RKO (cell line): ENCODE data around the gene C16orf74.

Experiments used
- DNase-seq: peaks from one replicate; pipeline ENCODE4 v3.0.0-alpha.2; 2016; ENCODE audit warnings: low spot score

The C16orf74 gene

DNA sequence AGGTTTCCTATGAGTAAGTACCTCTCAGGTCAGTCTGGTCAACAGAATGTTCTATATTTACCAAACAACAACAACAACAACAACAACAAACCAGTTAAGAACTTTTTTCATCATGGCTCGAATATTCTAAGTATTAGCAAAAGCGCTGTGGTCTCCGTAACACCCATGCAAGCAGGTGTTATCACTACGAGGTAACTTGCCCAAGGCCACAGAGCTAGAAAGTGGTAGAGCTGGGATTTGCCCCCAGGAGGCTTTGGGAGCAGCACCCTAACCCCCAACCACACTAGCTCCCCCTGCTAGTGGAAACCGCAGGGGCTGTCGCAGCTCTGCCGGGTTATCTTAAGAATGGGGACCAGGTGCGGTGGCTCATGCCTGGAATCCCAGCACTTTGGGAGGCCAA, 23.9 kb upstream of the C16orf74 start:
- no peak for DNase-seq

- DNase-seq, result no peak
Observed at GRCh38 chr16:85774136-85774535, 23.2 kb upstream of the C16orf74 start.

GRCh38 chr16:85773044-85773443, 22.1 kb upstream of the C16orf74 start:
- DNase-seq, result no peak

DNA sequence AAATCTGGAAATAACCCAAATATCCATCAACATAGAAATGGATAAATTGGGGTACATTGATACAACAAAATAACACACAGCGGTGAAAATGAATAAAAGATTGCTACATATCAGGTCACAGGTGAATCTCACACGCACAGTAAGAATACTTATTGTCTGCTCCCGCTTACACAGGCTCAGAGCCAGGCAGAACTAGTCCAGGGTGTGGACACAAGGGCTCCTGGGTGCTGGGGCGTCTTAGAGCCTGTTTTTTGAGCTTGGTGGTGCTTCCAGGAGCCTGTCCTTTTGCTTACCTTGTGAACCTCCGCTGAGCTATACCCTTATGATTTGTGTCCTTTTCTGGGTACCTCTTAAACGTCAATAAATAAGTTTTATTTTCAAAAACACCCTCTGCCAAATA, 19.8 kb upstream of the C16orf74 start:
- no peak for DNase-seq

DNA sequence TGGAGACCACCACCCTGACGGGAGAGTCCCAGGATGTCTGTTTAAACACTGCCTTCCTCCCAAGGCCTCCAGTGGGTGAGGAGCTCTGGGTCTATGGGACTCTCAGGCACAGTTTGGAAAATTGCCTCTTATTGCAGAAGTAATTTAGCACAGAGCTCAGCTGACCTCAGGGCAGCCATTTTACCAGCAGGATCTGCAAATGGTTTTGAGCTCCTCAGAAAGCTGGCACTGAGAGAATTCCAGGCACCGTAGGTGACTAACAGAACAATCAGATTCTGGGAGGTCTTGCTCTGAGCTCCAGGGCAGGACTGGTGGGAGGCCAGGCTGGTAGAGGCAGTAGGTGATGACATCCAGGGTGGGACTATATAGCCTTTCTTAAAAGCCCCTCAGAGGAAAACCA, 17.3 kb upstream of the C16orf74 start:
- DNase-seq, result no peak

GRCh38 chr16:85767531-85767930, 16.6 kb upstream of the C16orf74 start:
- DNase-seq, result peak; percentile 87

DNA sequence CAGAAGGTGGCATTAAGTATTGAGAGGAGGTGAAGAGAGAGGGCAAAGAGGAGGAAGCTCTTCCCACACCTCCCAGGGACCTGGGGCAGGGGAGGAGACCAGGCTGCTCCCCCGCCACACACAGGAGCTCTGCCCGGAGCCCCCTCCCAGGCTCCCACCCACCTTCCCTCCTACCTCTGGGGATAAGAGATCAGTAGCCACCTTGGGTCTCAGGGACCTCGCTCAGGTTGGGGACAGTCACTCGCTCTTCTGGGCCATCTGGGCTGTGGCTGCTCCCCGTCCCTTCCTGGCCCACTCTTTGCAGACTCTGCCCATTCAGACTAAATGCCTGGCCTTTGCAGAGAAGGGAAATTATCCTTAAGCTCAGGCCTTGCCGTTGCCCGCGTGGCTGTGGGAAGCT, 14.9 kb upstream of the C16orf74 start:
- DNase-seq, result no peak

- no peak for DNase-seq
Observed at GRCh38 chr16:85765211-85765610, 14.3 kb upstream of the C16orf74 start.

GRCh38 chr16:85763616-85764015, 12.7 kb upstream of the C16orf74 start:
- DNase-seq, result no peak

DNA sequence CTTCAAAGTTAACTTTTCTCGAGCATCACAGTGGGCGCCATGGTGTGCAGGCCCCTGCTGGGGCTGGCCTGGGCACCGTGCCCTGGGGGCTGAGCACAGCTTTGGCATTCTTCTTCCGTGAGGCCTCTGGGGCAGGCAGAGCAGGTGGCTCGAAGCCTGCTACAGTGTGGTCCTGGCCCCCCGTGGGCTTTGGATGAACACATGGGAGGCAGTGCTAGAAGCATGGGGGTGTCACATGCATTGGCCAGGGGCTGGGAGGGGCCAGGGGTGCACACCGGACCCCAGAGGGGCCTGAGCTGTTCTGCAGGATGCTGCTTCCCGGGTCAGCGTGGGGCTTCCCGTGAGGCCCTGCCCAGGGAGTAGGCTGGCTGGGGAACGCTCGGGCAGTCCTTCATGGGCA, 12.1 kb upstream of the C16orf74 start:
- no peak for DNase-seq

- no peak for DNase-seq
Observed at GRCh38 chr16:85761861-85762260, 11.0 kb upstream of the C16orf74 start.

- peak; percentile 32 for DNase-seq
Observed at GRCh38 chr16:85759631-85760419, 8.9 kb upstream of the C16orf74 start.

- DNase-seq, result no peak
Observed at GRCh38 chr16:85759136-85759535, 8.2 kb upstream of the C16orf74 start.

DNA sequence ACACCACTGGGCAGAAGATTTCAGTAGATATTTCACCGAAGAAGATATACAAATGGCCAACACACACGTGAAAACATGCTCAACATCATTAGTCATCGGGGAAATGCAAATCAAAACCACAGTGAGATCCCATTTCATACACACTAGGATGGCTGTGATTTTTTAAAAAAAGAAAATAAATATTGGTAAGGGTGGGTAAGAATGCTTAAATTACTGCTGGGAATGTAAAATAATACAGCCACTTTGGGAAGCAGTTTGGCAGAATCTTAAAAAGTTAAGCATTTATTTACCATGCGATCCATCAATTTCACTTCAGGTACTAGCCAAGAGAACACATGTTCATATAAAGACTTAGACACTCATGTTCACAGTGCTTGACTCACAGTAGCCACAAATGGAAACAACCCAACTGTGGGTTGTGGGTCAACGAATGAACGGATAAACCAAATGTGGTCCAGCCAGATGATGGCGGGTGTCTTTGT, 6.5 kb upstream of the C16orf74 start:
- DNase-seq, result no peak

DNA sequence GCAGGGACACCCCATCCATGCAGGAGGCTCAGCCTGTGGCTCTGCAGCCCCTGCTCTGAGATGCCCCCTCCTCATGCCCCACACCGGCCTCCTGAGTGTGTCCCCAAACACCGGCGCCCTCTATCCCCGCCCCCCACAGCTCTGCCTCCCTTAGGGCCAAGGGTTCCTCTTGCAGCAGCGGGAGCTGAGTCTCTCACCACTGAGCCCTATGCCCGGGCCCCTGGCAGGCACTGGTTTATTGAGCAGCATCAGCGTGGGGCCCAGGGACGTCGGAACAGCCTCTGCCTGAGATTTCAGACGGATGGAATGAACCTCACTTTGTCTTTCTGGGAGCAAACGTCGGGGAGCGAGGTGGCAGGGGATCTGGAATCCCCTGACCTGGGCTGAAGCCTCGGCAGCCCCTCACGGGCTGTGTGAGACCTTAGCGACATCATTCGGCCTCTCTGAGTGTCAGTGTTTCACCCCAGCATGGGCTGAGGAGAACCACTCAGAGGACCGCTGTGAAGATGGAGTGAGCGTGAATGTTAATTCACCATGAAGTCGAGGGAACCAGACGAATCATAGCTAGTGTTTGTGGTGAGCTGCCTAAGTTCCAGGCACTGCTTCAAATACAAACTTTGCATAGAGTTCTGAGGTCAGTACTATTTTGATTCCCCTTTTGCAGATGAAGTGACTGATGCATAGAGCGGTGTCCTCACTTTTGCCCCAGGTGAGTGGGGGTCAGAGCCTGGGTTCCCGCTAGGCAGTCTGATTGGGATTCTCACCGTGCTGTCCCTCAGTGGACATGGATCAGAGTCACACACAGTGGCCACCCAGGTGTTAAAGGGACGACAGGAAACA, 5.3 kb upstream of the C16orf74 start:
- DNase-seq, result no peak

- no peak for DNase-seq
Observed at GRCh38 chr16:85754413-85754812, 3.5 kb upstream of the C16orf74 start.

DNA sequence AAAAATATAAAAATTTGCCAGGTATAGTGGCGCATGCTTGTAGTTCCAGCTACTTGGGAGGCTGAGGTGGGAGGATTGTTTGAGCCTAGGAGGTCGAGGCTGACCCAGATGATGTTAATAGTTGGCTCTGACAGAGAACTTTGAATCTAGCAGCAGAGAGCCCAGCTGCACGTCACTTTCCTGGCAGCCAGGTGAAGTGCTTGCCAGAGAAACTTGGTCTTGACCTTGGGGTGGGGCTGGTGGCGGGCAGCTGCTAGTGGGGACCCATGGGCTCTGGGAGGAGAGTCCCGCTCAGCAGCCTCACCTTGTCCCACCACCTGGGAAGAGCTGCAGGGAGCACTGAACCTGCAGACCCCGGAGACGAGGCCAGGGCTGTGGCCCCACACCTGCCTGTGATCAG, 3.1 kb upstream of the C16orf74 start:
- DNase-seq, result no peak

GRCh38 chr16:85753559-85753958, 2.7 kb upstream of the C16orf74 start:
- no peak for DNase-seq

- DNase-seq, result no peak
Observed at GRCh38 chr16:85752511-85753420, 1.9 kb upstream of the C16orf74 start.

DNA sequence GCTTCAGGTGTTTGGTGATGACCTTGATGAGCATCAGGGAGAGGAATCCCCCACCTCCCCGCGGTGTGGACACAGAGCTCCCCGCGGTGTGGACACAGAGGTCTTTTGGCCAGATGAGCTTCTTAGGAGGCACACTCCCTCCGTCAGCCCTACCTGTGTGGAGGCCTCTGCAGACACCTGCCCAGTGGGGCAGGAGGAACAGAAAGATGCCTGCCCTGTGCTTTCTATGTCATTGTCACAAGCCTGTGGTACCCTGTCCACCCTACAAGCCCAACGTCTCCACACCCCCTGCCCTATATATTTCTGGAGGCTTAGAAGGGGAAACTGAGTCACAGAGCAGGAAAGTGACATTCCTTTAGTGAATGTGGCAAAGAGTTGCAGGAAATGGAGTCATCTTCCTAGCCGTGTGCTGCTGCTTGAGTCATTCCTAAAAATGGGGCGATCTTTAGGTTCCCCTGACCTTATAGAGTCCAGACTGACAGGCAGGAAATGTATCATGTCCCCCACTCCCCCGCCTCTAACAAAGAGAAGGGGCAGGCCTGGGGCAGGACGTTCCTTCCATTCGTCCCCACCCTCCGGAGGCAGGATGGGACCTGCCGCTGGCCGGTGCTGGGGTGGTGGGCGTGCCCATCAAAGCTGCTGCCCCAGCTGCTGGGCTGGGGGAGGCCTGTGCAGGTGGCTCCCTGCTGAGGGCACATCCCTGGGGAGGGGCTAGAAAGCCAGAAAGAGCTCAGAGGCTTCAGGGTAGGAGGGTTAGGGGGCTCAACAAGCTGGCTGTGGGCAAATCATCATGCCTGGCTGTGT, 1.0 kb upstream of the C16orf74 start:
- DNase-seq, result peak; percentile 96

- peak; percentile 84 for DNase-seq
Observed at GRCh38 chr16:85750146-85750826, 610 bp downstream of the C16orf74 start.
